SJCRH30 (cell line): ENCODE data around the gene PPM1H. TPM values are rescaled to one million over a fixed set of nuclear protein-coding genes. Genes with fewer than 3 reads are reported as not detected.

ENCODE experiments used
- DNase-seq, 2 experiments: peaks; one replicate each; pipeline ENCODE4 v3.0.0-alpha.2; 2015 to 2020
- H3K27ac ChIP-seq: fragments of 250-450 bp; sonication (Bioruptor Pico); 2 replicates; pipeline ENCODE4 v1.5.1; 2020; ENCODE audit warnings: mild to moderate bottlenecking, moderate library complexity
- H3K27me3 ChIP-seq: fragments of 250-450 bp; sonication (Bioruptor Pico); 2 replicates; pipeline ENCODE4 v1.5.1; 2020; ENCODE audit warnings: mild to moderate bottlenecking, moderate library complexity
- H3K36me3 ChIP-seq: fragments of 250-450 bp; sonication (Bioruptor Pico); 2 replicates; pipeline ENCODE4 v1.5.1; 2020; ENCODE audit warnings: mild to moderate bottlenecking, moderate library complexity
- H3K4me1 ChIP-seq: fragments of 250-450 bp; sonication (Bioruptor Pico); 2 replicates; pipeline ENCODE4 v1.5.1; 2020; ENCODE audit warnings: mild to moderate bottlenecking, moderate library complexity
- H3K4me3 ChIP-seq: fragments of 250-450 bp; sonication (Bioruptor Pico); 2 replicates; pipeline ENCODE4 v1.5.1; 2020; ENCODE audit warnings: mild to moderate bottlenecking, moderate library complexity
- H3K9me3 ChIP-seq: fragments of 250-450 bp; sonication (Bioruptor Pico); replicated peaks from 2 replicates; pipeline ENCODE4 v1.5.1; 2020; ENCODE audit warnings: mild to moderate bottlenecking, moderate library complexity
- total RNA-seq: library from RNA; depleted of rRNA; stranded (reverse); fragments of >200 nt; shearing (Covaris generic); gene quantifications from 2 replicates; pipeline ENCODE4 v1.2.3, GENCODE V29; 2014

PPM1H gene
- total RNA-seq, 1 experiment from 2014 or later = 4.1 TPM

DNA sequence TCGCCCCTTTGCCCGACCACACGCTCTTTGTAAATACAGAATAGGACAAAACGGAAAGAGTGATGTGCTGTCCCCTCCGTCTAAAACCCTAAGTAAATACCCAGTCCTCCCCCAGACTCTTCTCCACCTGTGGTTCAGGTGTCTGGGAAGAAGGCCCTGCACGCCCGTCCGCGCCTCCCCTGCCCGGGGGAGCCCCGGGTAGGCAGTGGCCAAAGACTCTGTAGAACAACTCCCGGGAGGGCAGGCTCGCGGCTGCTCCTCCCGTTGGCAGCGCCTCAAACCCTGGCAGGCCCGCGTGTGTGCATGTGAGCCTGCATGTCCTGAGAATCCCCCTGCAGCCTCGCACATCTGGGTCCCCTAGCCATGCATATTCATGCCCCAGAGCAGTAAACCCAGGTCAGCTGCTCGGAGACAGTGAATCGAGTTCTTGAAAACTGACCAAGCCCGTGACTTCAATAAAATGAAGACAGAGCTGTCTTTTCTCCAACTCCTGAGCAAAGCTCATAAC lies 302.5 kb downstream of the PPM1H start:
- no peaks in the 10 kb centered on the region for H3K9me3 ChIP-seq
- H3K27me3 ChIP-seq = no peaks in the 10 kb centered on the region
- H3K4me3 ChIP-seq = no peak overlapping the region
- no peak for DNase-seq
- H3K27ac ChIP-seq = no peak overlapping the region
- no peaks in the 10 kb centered on the region for H3K36me3 ChIP-seq
- H3K4me1 ChIP-seq = peaks cover 2% of the 10 kb centered on the region

DNA sequence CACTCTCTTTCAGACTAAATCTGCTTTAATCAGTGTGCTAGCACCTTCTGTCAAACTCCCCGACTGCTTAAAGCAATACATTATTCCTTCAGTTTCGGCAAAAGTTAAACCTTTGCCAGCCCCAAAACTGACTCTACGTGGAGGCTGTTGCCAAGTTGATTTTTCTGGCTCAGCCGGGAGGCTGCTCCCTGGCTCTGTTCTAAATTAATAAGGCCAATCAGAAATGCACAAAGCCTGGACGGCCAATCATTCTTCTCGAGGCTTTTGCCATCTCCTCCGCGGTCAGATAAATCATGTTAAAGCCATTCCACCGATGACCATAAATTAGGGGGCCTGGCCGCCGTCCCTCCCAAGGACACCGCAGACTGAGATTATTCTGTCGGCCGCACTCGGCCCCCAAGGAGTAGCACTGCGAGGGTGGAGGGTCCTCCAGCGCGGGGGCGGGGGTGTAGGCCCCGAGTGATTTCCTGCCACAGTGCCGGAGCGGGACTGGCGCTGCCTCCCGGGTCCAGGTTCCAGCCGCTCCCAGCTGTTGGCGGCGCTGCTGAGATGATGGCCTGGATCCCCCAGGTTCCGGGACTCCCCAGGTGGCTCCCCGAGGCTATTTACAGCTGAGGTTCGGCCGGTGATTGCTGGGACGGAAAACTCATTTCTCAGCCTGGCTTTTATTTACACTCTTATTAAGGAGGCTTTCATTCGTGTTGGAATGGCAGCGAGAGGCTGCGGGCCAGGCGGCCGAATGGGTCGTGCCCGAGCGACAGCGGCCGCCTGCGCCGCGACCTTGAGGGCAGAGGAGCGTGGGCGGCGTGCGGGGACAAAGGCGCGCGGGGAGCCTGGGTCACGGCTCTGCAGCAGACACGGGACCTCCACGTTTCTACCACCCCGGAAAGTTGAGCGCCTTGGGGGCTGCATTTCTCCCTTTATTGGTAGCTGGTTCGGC lies 303.2 kb downstream of the PPM1H start:
- no peak overlapping the region for H3K4me3 ChIP-seq
- no peak overlapping the region for H3K27ac ChIP-seq
- DNase-seq = no peak
- peaks cover 9% of the 10 kb centered on the region for H3K4me1 ChIP-seq
- no peaks in the 10 kb centered on the region for H3K9me3 ChIP-seq
- no peaks in the 10 kb centered on the region for H3K36me3 ChIP-seq
- H3K27me3 ChIP-seq = no peaks in the 10 kb centered on the region

DNA sequence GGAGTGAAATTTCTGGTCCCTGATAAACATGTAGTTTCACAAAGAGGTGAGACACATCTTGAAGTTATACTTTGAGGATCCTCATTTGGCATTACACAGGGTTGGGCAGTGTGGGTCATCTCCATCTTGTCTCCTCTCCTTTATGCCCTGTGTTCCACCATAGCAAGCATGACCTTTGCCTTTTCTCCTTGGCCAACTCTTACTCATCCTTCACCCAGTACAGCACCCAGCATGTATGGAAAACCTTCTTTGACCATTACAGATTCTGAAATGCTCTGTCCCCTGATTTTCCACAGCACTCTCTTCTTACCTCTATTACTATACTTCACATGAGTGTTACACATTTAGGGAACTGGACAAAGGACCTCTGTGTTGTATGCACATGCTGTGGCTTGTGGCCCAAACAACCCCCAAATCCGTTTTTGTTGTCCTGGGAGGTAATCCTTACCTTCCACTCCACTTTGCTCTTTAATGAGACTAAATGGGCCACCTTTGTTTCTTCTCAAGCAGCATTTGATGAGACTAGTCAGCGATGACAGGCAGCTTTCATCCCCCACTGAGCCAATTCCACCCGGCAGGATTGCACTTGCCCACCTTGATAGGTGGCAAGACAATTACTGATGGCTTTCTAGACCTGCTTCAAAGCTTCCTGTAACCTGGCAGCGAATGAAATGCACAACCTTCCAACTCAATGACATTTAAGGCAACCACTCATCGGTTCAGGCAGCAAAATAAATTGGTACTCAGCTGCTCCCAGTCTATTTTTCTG lies 304.8 kb downstream of the PPM1H start:
- Histone ChIP-seq H3K27ac (no peak overlapping the region), H3K4me1 (peaks cover 11% of the 10 kb centered on the region), H3K27me3 (no peaks in the 10 kb centered on the region), H3K4me3 (no peak overlapping the region), H3K9me3 (no peaks in the 10 kb centered on the region), H3K36me3 (no peaks in the 10 kb centered on the region)
- DNase-seq = no peak

DNA sequence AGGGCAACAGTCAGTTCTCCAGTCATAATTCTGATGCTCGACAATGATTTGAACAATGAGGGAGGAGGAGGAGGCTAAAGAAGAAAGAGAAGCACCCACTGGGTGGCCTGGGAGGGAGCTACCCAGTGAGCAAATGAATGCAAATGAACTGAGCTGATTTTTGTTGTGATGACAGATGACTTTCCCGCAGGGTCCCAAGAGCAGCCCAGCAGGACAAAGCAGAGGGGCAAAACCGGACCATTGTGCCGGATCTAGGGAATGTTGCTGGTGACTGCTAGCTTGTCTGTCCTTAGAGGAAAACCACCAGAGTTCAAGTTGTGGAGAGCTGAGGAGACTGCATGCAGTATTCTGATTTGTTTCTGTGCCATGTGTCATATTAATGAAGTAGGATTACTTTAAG lies 305.5 kb downstream of the PPM1H start:
- peaks cover 11% of the 10 kb centered on the region for H3K4me1 ChIP-seq
- no peaks in the 10 kb centered on the region for H3K9me3 ChIP-seq
- H3K4me3 ChIP-seq = no peak overlapping the region
- DNase-seq = no peak
- no peaks in the 10 kb centered on the region for H3K27me3 ChIP-seq
- H3K36me3 ChIP-seq = no peaks in the 10 kb centered on the region
- H3K27ac ChIP-seq = no peak overlapping the region

DNA sequence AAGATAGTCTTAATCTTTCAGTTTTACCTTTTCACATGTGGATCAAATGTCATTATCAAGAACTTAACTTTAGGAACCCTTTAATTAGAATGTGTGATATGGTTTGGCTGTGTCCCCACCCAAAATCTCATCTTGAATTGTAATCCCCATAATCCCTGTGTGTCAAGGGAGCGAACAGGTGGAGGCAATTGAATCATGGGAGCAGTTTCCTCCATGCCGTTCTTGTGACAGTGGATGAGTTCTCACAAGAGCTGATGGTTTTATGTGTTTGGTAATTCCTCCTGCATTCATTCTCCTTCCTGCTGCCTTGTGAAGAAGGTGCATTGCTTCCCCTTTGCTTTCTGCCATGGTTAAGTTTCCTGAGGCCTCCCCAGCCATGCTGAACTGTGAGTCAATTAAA lies 307.8 kb downstream of the PPM1H start:
- Histone ChIP-seq H3K36me3 (no peaks in the 10 kb centered on the region), H3K27me3 (no peaks in the 10 kb centered on the region), H3K9me3 (no peaks in the 10 kb centered on the region), H3K4me3 (no peak overlapping the region), H3K27ac (no peak overlapping the region), H3K4me1 (peaks cover 11% of the 10 kb centered on the region)
- peak; percentile 27 to 57 for DNase-seq

DNA sequence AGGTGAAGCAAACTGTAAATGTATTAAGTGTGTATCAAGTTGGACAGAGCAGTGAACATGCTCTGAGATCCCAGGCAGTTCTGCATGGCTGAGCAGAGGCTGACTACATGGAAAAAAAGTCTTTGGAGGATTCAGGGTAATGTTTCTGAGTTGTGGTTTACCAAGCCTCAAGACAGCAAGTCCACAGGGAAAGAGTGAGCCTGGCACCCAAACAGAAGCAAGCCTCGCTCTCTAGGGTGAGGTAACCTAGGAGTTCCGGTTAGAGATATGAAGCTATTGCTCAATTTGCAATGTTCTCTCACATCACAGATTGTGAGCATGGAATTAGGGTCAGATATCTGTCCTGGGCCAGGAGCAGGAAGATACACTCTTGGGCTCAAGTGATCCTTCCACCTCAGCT lies 309.7 kb downstream of the PPM1H start:
- Histone ChIP-seq H3K27me3 (no peaks in the 10 kb centered on the region), H3K36me3 (no peaks in the 10 kb centered on the region), H3K27ac (no peak overlapping the region), H3K4me3 (no peak overlapping the region), H3K9me3 (no peaks in the 10 kb centered on the region), H3K4me1 (peaks cover 11% of the 10 kb centered on the region)
- DNase-seq = peak in 1 of 2 experiments; percentile 18

DNA sequence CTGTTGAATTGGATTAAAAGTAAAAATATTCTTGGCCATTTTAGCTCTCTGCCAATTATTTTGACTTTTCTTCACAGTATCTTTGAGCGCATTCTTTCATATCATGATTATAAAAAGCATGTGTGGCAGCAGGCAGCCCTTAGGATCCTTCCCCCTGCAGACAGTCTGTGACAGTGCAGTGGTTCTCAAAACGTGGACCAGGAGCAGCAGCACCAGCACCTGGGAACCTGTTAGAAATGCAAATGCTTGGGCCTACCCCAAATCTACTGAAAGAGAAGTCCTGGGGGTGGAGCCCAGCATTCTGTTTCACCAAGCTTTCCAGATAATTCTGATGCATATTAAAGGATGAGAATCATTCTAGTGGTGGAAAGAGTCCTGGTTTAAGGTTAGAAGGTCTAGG lies 312.8 kb downstream of the PPM1H start:
- Histone ChIP-seq H3K27ac (no peak overlapping the region), H3K36me3 (no peaks in the 10 kb centered on the region), H3K4me3 (no peak overlapping the region), H3K27me3 (no peaks in the 10 kb centered on the region), H3K4me1 (peaks cover 6% of the 10 kb centered on the region), H3K9me3 (no peaks in the 10 kb centered on the region)
- DNase-seq = no peak

DNA sequence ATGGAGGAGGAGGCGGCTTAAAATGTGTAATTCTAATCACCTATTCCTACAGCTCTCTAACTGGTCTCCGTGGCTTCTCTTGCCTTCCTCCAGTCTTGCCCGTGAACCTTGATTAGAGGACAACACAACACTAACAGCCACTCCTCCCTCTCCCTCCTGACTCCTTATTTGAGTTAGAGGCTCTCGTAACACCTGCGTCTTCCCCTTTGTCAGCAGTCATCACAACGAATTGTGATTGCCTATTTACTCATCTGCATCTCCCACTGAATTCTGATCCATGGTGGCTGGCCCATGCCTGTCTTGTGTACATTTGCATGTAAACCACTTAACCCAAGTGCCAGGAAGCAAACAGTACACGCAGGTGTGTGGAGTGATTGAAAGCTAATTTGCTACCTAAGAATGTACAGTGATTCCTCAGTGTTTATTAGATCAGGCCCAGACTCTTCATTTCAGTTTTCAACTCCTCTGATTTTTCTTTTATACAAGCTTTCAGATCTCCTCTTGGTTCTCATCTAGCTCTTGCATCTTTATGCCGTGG lies 313.8 kb downstream of the PPM1H start:
- no peak for DNase-seq
- Histone ChIP-seq H3K4me3 (no peak overlapping the region), H3K4me1 (no peaks in the 10 kb centered on the region; the same call in 1 of the 2 replicates), H3K27ac (no peak overlapping the region), H3K9me3 (no peaks in the 10 kb centered on the region), H3K36me3 (no peaks in the 10 kb centered on the region), H3K27me3 (no peaks in the 10 kb centered on the region)

DNA sequence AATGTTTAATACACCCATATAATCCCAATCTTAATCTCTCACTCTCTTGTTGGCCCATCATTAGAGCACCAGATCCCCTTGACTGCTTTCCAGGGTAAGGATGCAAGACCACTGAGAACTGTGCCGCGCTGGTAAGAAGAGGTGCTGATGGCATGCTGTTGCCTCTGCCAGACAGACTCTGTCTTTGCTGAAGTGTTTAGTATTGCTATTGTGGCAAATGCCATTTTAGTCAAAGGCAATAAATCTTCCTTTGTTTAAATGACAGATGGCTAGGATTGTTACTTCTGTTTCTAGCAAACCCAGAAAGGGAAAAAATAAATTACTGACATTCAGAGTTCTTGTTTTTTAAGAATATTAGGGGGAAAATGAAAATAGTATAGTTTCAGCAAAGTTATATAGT lies 316.0 kb downstream of the PPM1H start:
- Histone ChIP-seq H3K36me3 (no peaks in the 10 kb centered on the region), H3K27me3 (no peaks in the 10 kb centered on the region), H3K9me3 (no peaks in the 10 kb centered on the region), H3K27ac (no peak overlapping the region), H3K4me3 (no peak overlapping the region), H3K4me1 (no peaks in the 10 kb centered on the region)
- no peak for DNase-seq

DNA sequence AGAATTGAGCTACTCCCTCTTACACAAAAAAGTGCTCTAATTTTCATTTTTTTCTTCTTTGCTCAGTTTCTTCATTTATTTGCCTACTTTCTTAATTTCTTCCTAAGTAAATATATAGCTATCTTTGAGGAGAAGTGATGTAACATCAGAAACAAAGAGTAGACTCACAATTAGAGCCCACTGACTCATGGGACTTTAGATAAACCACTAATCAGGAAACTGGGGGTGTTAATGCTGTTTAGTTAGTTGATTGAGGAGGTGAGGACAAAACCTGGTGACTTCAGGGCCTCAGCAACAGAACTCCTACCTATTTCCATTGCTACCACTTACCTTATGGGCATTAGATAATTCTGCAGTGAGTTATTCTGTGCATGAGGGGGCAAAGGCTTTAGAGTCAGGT lies 316.6 kb downstream of the PPM1H start:
- Histone ChIP-seq H3K27me3 (no peaks in the 10 kb centered on the region), H3K4me1 (no peaks in the 10 kb centered on the region), H3K27ac (no peak overlapping the region), H3K36me3 (no peaks in the 10 kb centered on the region), H3K9me3 (no peaks in the 10 kb centered on the region), H3K4me3 (no peak overlapping the region)
- DNase-seq = no peak

DNA sequence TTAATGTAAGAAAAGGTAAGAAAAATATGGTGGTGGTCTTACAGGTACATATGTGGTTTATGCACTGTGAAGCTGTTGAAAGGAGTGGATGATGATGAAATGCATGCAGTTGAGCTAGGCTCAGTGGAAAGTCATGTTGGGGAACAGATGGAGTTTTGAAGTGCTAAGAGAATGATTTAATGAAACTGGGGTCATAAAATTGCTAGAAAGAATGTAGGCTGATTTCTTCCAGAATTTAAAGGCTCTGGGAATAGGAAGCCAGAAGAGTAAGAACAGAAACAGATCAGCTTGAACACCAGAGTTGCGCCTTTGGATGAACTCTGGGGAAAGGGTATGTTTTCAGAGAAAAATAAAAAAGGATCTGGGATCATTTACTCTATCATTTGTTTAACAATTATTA lies 321.9 kb downstream of the PPM1H start:
- no peaks in the 10 kb centered on the region for H3K4me1 ChIP-seq
- DNase-seq = no peak
- no peaks in the 10 kb centered on the region for H3K9me3 ChIP-seq
- H3K27ac ChIP-seq = no peak overlapping the region
- H3K36me3 ChIP-seq = no peaks in the 10 kb centered on the region
- H3K27me3 ChIP-seq = no peaks in the 10 kb centered on the region
- H3K4me3 ChIP-seq = no peak overlapping the region

DNA sequence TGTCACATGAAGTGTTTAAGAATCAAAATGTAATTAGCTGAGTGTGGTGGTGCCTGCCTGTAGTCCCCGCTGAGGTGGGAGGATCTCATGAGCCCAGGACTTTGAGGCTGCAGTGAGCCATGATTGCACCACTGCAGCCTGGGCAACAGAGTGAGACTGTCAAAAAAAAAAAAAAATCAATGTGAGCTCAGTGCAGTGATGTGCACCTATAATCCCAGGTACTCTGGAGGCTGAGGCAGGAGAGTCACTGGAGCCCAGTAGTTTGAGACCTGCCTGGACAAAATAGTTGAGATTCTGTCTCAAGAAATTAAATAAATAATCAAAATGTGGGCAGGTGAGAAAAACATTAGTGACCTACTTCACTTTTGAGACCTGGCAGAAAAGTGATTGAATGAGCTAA lies 328.3 kb downstream of the PPM1H start:
- DNase-seq = no peak
- Histone ChIP-seq H3K9me3 (no peaks in the 10 kb centered on the region), H3K4me1 (peaks cover 3% of the 10 kb centered on the region), H3K27ac (no peak overlapping the region), H3K36me3 (no peaks in the 10 kb centered on the region), H3K4me3 (no peak overlapping the region), H3K27me3 (no peaks in the 10 kb centered on the region)

DNA sequence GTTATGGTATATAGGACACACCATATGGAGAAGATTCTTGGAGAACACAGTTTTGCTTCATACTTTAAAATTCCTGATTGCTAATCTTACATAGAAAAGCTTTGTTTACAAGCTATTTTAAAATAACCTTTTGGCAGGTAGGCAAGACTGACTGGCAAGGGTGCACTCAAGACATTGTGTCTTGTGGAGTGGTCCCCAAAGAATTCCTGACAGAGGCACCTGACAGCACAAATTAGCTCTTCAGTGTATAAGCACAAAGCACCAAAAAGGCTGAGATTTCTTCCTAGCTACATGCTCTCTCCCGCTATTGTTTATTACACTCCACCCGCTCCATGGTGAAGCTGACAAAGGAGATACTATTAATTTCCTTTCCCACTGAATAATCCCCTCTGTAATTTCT lies 329.0 kb downstream of the PPM1H start:
- H3K4me1 ChIP-seq = peaks cover 9% of the 10 kb centered on the region
- no peaks in the 10 kb centered on the region for H3K9me3 ChIP-seq
- no peaks in the 10 kb centered on the region for H3K36me3 ChIP-seq
- no peaks in the 10 kb centered on the region for H3K27me3 ChIP-seq
- no peak overlapping the region for H3K4me3 ChIP-seq
- DNase-seq = no peak
- no peak overlapping the region for H3K27ac ChIP-seq

DNA sequence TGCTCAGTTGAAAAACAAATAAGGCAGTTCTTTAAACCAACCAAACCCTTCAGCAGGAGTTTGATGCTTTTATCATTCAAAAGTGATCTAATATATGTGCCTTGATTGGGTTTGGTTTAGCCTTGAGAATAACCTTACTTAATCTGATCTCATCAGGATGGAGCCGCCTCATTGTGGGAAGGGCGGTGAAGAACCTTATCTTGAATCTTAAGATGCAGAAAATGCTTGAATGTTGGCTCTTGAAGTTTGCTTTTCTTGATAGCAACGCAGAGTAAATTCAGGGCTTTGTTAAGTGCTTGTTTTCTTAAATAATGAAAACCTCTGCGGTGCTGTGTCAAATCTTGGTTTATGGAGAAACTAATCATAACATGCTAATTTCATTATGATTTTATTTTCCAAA lies 330.1 kb downstream of the PPM1H start:
- no peaks in the 10 kb centered on the region for H3K27me3 ChIP-seq
- no peaks in the 10 kb centered on the region for H3K9me3 ChIP-seq
- DNase-seq = no peak
- H3K36me3 ChIP-seq = no peaks in the 10 kb centered on the region
- peak overlapping the region; percentile 84 for H3K4me3 ChIP-seq
- peaks cover 9% of the 10 kb centered on the region for H3K4me1 ChIP-seq
- H3K27ac ChIP-seq = no peak overlapping the region

DNA sequence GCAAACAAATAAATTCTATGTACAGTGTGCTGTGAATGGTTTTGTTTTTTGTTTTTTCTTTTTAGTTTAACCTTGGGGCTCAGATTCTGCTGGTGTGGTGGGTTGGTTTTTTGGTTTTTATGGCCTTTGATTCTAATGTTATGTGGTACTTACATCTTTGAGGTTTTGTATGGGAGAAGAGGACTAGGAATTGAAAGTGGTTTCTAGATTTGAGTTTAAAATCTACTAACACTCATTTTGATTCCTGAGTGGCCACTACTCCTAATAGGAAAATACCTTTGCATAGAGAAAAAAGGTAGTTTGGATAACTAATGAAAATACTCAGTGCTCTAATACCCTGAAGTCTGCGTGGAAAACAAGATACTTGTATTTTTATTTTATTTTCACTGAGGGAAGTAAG lies 330.6 kb downstream of the PPM1H start:
- Histone ChIP-seq H3K4me1 (peaks cover 9% of the 10 kb centered on the region), H3K27me3 (no peaks in the 10 kb centered on the region), H3K4me3 (peak overlapping the region; percentile 84), H3K27ac (peak overlapping the region; percentile 98), H3K9me3 (no peaks in the 10 kb centered on the region), H3K36me3 (no peaks in the 10 kb centered on the region)
- DNase-seq = no peak
